Ishikawa (cell line): Measurements from ENCODE around the gene DAB1.

Experiments used
- CEBPB ChIP-seq: IDR thresholded peaks from 2 replicates; pipeline ENCODE4 v1.6.1; 2012
- CREB1 ChIP-seq: IDR thresholded peaks from 2 replicates; pipeline ENCODE4 v1.6.1; 2012; ENCODE audit warnings: low read depth
- EGR1 ChIP-seq: IDR thresholded peaks from 2 replicates; pipeline ENCODE4 v1.6.1; 2012
- EP300 ChIP-seq: IDR thresholded peaks from 2 replicates; pipeline ENCODE4 v1.6.1; 2012; ENCODE audit warnings: borderline replicate concordance
- FOXM1 ChIP-seq: IDR thresholded peaks from 2 replicates; pipeline ENCODE4 v1.6.1; 2012; ENCODE audit warnings: low read depth, borderline replicate concordance
- NFIC ChIP-seq: IDR thresholded peaks from 2 replicates; pipeline ENCODE4 v1.6.1; 2012
- RAD21 ChIP-seq: IDR thresholded peaks from 2 replicates; pipeline ENCODE4 v1.6.1; 2012; ENCODE audit warnings: low read depth
- TAF1 ChIP-seq: IDR thresholded peaks from 2 replicates; pipeline ENCODE4 v1.6.1; 2012; ENCODE audit warnings: low read depth, mild to moderate bottlenecking
- TCF12 ChIP-seq: IDR thresholded peaks from 2 replicates; pipeline ENCODE4 v1.6.1; 2012; ENCODE audit warnings: low read depth
- TEAD4 ChIP-seq: IDR thresholded peaks from 2 replicates; pipeline ENCODE4 v1.6.1; 2012
- YY1 ChIP-seq: IDR thresholded peaks from 2 replicates; pipeline ENCODE4 v1.6.1; 2012; ENCODE audit warnings: low read depth
- ZBTB7A ChIP-seq: IDR thresholded peaks from 2 replicates; pipeline ENCODE4 v1.6.1; 2012; ENCODE audit warnings: low read depth
- TF ChIP-seq, protein P1 (sequence below): IDR thresholded peaks from 2 replicates; pipeline ENCODE4 v1.6.1; 2012
- TF ChIP-seq, protein P2 (sequence below): IDR thresholded peaks from 2 replicates; pipeline ENCODE4 v1.6.1; 2012
- TF ChIP-seq, protein P3 (sequence below): IDR thresholded peaks from 2 replicates; pipeline ENCODE4 v1.6.1; 2012; ENCODE audit warnings: low read depth, mild to moderate bottlenecking

The DAB1 gene

DNA sequence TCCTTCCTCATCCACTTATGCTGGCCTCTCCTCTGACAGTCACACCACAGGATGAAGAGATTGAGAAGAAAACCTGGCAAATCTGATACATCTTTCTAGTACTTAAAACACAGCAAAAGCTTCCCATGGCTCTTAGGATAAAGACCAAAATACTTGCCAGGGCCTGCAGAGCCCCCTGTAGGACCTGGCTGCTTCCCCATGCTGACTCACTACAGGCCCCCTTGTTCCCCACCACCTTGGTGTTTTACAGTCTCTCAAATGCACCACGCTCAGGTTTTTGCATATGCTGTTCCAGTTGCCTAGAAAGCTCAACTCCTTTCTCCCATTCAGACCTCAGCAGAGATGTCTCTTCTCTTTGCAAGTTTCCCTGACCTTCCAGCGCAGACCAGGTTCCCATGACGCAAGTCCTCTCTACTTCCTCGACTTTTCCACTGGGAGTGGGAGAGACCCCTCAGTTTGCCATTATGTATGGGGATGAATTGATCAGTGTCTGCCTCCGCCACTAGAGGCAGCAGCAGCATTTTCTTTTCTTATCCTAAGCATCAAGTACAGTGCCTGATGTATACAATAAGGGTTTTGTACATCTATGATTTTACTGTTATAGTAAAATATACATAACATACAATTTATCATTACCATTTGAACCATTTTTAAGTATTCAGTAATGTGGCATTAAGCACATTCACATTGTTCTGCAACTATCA is 344.3 kb downstream of the DAB1 start:
- peak; percentile 10; the same call in 1 of the 2 replicates for TF ChIP-seq RAD21
- TF ChIP-seq EP300: no peak

DNA sequence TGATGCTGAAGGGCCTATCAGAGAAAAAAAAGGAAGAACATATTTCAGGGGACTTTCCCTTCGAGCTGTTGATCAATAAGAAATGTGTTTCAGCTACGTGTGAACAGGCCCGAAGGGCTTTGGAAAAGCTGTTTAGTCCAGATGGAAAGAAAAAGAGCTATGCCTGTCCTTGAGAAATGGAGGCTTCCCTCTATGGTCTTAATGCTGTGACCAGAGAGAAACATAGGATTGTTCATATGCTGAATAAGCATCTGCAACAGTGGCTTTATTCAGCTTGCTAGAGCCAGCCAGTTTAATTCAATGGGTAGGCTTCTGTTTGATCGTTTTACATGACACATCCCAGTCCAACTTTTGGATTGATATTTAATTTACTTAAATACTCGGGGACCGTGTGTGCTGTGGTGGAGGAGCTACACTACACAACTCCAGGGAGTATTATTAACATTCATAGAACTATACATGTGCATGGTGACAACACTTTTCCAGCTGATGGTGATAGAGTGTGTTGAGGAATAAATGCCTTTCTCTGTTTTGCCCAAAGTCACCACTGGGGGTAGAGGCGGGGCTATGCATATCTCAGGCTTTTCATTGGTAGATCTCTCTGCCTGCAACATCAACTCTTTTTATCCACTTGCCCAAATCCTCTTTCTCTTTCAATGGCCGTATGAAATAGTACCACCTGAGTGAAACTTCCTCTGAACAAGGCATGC is 351.3 kb downstream of the DAB1 start:
- TF ChIP-seq FOXM1: no peak

DNA sequence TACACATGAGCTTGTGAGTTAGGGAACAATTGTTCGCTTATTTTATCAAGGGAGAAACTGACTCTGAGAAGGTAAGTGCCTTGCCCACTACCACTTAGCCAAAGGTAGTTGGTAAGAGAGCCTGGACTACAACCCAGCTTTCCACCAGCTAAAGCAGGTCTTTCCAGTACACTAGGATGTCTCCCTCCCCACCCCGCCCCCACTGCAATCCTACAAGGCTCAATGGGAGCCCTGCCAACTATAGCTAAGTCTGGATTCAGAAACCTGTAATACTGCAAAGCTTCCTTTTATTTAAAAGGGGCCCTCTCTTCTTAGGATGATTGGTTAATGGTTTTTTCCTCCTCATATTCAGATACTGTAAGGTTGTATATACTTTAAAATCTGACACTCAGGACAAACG is 356.0 kb downstream of the DAB1 start:
- TF ChIP-seq TCF12 (no peak), FOXM1 (no peak), TEAD4 (no peak), CEBPB (no peak), CREB1 (no peak), EGR1 (no peak), NFIC (no peak), ZBTB7A (no peak), EP300 (no peak), RAD21 (no peak), TAF1 (no peak), YY1 (no peak)
- TF ChIP-seq, protein P1, sequence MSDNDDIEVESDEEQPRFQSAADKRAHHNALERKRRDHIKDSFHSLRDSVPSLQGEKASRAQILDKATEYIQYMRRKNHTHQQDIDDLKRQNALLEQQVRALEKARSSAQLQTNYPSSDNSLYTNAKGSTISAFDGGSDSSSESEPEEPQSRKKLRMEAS: no peak
- TF ChIP-seq, protein P2, sequence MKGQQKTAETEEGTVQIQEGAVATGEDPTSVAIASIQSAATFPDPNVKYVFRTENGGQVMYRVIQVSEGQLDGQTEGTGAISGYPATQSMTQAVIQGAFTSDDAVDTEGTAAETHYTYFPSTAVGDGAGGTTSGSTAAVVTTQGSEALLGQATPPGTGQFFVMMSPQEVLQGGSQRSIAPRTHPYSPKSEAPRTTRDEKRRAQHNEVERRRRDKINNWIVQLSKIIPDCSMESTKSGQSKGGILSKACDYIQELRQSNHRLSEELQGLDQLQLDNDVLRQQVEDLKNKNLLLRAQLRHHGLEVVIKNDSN: no peak
- TF ChIP-seq, protein P3, sequence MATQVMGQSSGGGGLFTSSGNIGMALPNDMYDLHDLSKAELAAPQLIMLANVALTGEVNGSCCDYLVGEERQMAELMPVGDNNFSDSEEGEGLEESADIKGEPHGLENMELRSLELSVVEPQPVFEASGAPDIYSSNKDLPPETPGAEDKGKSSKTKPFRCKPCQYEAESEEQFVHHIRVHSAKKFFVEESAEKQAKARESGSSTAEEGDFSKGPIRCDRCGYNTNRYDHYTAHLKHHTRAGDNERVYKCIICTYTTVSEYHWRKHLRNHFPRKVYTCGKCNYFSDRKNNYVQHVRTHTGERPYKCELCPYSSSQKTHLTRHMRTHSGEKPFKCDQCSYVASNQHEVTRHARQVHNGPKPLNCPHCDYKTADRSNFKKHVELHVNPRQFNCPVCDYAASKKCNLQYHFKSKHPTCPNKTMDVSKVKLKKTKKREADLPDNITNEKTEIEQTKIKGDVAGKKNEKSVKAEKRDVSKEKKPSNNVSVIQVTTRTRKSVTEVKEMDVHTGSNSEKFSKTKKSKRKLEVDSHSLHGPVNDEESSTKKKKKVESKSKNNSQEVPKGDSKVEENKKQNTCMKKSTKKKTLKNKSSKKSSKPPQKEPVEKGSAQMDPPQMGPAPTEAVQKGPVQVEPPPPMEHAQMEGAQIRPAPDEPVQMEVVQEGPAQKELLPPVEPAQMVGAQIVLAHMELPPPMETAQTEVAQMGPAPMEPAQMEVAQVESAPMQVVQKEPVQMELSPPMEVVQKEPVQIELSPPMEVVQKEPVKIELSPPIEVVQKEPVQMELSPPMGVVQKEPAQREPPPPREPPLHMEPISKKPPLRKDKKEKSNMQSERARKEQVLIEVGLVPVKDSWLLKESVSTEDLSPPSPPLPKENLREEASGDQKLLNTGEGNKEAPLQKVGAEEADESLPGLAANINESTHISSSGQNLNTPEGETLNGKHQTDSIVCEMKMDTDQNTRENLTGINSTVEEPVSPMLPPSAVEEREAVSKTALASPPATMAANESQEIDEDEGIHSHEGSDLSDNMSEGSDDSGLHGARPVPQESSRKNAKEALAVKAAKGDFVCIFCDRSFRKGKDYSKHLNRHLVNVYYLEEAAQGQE: no peak

DNA sequence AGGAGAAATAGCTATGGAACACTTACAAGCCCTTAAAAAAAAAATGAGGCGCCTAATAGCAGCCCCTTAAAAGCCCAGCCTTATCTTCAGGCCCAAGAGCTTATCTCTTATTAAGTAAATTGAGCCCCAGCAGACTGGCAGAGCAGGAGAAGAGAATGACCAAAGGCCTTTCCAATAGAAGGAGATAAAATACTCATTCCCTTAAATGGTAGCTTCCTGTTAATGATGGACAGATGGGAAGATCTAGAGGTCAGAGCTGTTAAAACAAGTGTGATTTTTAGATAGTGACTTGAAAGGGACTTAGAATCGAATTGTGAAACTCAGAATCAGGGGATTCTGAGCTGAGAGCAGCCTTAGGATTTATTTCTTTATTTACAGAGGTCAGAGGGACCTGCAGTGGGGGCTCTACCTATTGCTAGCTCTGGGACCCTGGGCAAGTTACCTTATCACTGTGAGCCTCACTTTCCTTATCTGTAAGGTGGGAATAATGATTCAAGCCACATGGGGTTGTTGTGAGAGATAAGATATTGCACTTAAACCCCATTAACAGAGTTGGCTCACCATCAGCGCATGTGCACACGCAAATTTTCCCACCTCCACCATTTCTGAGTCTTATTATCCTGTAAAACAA is 356.8 kb downstream of the DAB1 start:
- TF ChIP-seq YY1 (no peak), FOXM1 (no peak), CEBPB (no peak), EGR1 (no peak), RAD21 (no peak), EP300 (no peak), NFIC (no peak), TCF12 (no peak)
- TF ChIP-seq, protein P3: no peak
- TF ChIP-seq, protein P2: no peak

DNA sequence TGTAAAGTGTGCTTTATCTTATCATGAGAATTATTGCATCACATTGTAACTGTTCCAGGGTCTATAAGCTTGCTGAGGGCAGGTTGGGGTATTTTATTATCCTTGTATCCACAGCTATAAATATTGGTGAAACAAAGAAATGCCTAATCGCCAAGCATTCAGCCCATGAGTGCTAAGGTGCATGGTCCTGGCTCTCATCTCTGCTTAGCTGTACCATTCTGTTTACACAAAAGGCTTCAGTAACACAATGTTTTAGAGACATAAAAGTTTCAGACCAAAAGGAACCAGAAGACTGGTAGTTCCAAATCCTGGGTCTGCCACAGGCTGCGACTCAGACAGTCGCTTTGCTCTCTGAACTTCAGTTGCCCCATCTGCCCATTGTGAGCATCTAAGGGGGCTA is 358.4 kb downstream of the DAB1 start:
- TF ChIP-seq ZBTB7A (no peak), YY1 (no peak), RAD21 (no peak), EGR1 (no peak), NFIC (no peak), CEBPB (no peak), FOXM1 (no peak), EP300 (no peak), TEAD4 (no peak), TCF12 (no peak)
- TF ChIP-seq, protein P3: no peak
